ENCODE data around the gene DLG1.

The DLG1 gene

DNA sequence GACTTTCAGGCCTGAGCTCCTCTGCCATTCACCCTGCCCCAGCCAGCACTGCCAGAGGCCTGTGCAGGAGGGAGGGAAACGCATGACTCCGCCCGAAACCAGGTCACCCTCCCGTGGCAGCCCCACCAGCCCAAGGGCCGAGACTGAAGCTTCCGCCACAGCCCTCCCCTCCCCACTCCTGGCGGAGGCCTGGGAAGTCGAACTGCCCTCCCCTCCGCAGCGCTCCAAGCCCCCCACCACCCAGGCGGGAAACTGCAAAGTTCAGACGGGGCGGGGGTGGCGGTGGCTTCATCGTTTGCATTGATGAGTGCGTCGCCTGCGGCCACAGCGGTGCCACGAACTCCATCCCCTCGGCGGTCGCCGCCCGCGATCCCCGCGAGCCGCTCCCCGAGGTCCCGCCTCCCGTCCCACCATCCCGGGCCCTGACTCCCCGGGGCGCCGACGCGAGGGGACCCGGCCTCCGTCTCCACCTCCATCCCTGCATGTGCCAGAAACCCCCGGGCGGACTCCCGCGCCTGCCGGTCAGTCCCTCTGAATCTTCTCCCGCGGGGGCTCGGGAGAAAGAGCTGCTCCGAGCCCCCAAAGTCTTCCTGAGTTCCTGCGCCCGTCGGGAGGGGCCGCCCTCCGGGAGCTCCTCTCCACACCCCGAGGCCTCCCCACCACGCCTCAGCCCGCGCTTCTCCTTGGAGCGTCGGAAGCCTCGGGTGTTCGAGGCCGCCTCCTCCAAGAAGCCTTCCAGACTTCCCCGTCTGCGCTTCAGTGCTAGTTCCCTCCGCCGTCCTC, 269.5 kb downstream of the DLG1 start:
- no peak for DNase-seq (ENCODE audit: low spot score)

DNA sequence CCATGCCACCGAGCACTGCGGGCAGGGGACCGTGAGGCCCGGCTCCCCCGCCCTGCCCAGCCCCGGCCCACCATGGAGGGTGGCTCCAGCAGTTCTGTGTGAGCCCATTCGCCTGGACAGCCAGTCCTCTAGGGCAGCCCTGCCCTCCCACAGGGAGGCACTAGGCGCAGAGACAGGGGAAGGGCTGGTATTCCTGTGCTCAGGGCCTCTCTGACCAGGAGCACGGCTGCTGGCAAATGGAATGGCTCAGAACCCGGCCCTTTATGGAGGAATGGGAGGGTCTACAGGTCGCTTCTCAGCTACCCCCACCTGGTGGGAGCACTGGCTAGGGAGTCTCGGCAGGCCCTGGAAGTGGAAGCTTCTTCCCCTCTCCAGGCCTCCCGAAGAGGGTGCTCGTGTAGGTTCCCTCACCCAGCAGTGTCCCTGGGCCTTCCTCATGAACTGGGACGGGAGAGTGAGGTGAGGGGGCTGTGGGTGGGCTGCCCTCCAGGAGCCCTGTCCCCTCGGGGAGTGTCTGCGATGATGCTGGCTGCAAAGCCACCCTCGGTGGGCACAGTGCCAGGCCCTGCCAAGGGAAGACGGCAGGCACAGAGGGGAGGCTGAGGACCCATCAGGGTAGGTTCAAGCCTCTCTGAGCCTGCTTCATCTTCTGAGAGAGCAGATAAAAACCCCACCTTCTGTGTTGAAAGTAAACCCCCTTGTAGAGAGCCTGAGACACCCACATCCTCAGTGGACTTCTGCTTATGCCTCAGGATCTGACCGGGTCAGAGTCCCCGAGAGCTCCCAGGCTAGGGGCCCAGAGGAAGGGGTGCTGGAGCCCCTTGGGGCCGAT, 270.3 kb downstream of the DLG1 start:
- DNase-seq (ENCODE audit: low spot score): no peak

- DNase-seq (ENCODE audit: low spot score): no peak
These were observed 271.1 kb downstream of the DLG1 start for GRCh38 chr3:197027151-197027895.

GRCh38 chr3:197026481-197026866, 271.9 kb downstream of the DLG1 start:
- no peak for DNase-seq (ENCODE audit: low spot score)

GRCh38 chr3:197025736-197026480, 272.5 kb downstream of the DLG1 start:
- no peak for DNase-seq (ENCODE audit: low spot score)

GRCh38 chr3:197024881-197025735, 273.3 kb downstream of the DLG1 start:
- no peak for DNase-seq (ENCODE audit: low spot score)

- DNase-seq (ENCODE audit: low spot score): no peak
These were observed 274.3 kb downstream of the DLG1 start for GRCh38 chr3:197023998-197024651.

GRCh38 chr3:197023241-197023997, 275.0 kb downstream of the DLG1 start:
- DNase-seq (ENCODE audit: low spot score): no peak

DNA sequence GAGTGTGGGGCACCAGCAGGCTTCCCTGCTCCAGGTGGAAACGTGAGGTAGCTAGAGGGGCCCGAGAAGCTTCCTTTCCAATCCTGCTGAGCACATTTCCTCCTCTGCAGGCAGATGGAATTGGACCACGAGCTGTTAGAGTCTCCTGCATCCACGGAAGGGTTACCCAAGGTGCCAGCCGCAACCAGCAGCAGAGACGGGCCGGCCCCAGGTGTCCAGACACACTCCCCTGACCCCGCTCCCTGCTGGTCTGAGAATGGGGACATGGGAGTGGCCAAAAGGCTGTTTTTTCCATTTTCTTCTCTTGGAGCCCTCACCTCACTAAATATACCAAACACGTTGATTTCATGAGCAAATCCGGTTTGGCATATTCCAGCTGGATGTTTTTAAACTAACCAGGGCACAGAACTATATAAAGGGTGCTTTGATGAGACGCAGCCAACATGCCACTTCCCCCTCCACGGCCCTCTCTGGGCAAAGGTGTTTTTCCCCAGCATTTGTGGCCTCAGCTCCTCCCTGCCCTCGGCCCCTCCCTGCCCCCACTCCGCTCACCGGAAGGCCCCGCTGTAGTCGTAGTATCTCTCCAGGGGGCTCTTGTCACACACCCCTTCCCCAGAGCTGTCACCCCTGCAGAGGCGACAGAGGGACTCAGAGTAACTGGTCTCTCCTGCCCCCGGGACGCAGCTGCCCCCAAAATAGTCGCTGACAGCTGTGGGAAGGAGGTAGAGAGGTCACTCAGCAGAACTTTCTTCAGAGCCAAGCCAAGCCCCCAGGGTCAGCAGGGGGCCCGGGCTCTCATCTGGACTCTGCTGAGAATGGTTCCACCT, 275.8 kb downstream of the DLG1 start:
- DNase-seq (ENCODE audit: low spot score): no peak

DNA sequence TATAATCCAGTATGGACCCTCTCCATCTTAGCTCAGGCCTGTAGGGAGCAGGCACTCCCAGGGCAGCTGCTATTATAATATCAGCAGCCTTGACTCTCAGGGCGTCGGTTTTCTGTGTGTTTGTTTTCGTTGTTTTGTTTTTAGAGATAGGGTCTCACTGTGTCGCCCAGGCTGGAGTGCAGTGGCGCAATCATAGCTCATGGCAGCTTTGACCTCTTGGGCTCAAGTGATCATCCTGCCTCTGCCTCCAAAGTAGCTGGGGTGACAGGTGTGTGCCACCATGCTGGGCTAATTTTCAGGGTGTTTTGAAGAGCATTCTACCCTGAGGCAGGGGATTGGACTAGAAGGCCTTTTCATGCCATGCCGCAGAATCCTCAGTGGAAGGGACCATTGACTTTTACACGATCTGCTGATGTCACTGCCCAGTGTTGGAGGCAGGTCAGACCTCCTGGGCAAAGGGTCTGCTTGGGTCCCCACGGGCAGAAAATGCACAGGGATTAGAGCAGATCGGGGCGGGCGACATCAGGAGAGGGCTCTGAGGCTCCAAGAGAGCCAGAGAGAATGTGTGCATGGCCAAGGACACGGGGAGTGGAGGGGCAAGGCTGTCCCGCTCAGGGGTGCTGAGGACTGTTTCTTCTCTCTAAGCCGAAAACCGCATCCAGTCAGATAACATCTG, 276.5 kb downstream of the DLG1 start:
- DNase-seq (ENCODE audit: low spot score): no peak

DNA sequence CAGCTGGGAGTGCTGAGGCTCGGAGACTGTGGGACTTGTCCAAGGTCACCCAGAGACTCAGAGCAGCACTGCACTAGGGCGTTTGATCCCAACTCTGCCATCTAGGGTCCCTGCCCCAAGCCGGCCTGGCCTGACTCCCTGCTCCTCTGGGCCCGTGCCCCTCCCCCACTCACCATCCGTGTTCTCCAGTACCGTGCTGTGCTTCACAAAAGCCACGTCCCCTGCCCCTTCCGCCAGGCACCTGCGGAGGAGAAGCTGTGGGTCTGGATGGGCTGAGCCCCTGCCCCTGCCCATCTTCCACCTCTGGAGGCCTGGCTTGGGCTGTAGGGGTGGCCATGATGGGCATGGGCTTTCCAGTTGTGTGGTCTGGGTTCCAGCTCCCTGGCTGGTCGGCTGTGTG, 277.2 kb downstream of the DLG1 start:
- no peak for DNase-seq (ENCODE audit: low spot score)

DNA sequence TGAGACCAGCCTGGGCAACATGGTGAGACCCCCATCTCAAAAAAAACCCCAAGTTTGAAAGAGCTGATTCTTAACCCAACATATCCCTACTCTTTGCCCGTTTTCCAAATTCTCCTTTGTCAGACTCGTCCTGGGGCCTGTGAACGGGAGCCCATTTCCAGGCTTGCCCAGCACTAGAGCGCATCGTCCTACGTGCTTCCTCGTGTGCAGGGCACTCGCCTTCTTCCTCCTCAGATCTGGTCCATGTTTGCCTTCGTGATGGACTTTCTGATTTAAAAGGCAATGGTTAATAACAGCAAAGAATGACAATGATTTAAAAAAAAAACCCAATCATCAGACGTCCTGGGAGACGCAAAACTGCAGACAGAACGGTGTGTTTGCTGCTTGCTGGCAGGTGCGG, 278.9 kb downstream of the DLG1 start:
- no peak for DNase-seq (ENCODE audit: low spot score)

DNA sequence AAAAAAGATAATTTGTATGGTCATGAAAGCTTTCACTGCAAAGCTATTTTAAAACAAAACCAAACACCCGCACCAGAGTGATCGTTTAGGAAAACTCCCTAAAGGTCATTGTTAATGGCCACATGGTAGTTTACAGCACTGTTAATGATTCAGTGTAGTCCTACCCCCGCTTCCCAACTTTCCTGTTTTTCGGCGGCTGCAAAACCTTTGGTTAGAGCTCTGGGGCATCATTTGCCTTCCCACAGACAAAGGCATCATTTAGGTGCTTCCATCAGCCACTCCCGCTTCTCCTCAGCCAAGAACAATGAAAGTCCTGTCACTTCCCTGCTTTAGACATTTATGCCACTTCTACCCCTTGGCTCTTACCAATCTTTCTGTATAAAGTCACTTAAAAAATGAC, 279.4 kb downstream of the DLG1 start:
- no peak for DNase-seq (ENCODE audit: low spot score)

- no peak for DNase-seq (ENCODE audit: low spot score)
These were observed 281.4 kb downstream of the DLG1 start for GRCh38 chr3:197017003-197017402.

- no peak for DNase-seq (ENCODE audit: low spot score)
These were observed 282.3 kb downstream of the DLG1 start for GRCh38 chr3:197015790-197016736.

DNA sequence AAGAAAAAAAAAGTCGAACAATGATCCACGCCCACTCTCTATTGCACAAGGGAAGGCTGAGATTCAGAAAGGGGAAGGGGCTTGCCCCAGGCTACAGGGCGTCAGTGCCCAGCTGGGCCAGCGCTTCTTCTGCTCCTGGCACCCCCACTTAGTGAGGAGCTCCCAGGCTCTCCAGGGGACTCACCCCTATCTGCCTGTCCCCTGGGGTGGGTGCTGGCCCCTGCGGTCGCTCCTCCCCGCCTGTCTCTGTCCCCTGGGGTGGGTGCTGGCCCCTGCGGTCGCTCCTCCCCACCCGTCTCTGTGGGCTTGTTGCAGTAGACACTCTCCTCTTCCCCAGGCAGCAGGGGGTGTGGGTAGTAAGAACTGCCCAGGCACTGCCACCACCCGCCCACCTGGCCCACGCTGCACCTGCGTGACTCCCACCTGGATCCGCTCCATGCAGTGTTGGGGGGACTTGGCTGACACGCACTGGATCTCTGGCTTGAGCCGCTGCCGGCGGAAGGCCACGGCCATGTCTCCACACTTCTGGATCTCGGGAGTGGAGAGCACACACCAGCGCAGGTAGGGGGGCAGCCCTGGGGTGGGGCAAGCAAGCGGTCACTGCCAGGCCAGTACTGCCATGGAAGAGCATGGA, 283.4 kb downstream of the DLG1 start:
- DNase-seq (ENCODE audit: low spot score): no peak

GRCh38 chr3:197014024-197014423, 284.4 kb downstream of the DLG1 start:
- DNase-seq (ENCODE audit: low spot score): no peak

Measured in CD4-positive, alpha-beta T cell treated with Interleukin-6 at 100 ng/mL for 8 hours (primary cell).